Esophagus muscularis mucosa (tissue), 4 donors: ENCODE measurements around the gene KLK7. TPM values are rescaled to one million over a fixed set of nuclear protein-coding genes. Genes with fewer than 3 reads are reported as not detected.

Experiments
- DNase-seq: peaks from one replicate; pipeline ENCODE4 v3.0.0-alpha.2; 2017; ENCODE audit errors: extremely low spot score
- H3K27ac ChIP-seq, 4 donors: fragments of 200-600 bp; sonication (generic); replicated peaks in 1 of 4; 1 replicate in 3 of 4; 2 replicates in 1 of 4; pipeline ENCODE4 v1.5.1; 2016 to 2019; ENCODE audit warnings: mild to moderate bottlenecking in 1 of 4
- H3K27me3 ChIP-seq, 4 donors: fragments of 200-600 bp; sonication (generic); one replicate each; pipeline versions ENCODE4 v1.5.1 to v1.6.0; 2016 to 2019
- H3K36me3 ChIP-seq, 4 donors: fragments of 200-600 bp; sonication (generic); one replicate each; pipeline ENCODE4 v1.5.1; 2016 to 2019
- H3K4me1 ChIP-seq, 4 donors: fragments of 200-600 bp; sonication (generic); one replicate each; pipeline ENCODE4 v1.5.1; 2016 to 2019
- H3K4me3 ChIP-seq, 4 donors: fragments of 200-600 bp; sonication (generic); 1 replicate in 2 of 4; 2 replicates in 2 of 4; pipeline ENCODE4 v1.5.1; 2016 to 2019; ENCODE audit warnings: mild to moderate bottlenecking in 4 of 4, moderate library complexity in 1 of 4
- H3K9me3 ChIP-seq, 4 donors: fragments of 200-600 bp; sonication (generic); 1 replicate in 3 of 4; 2 replicates in 1 of 4; pipeline ENCODE4 v1.5.1; 2016 to 2019
- CTCF ChIP-seq, 3 experiments: fragments of 200-600 bp in 2 of 3; fragments of 450-650 bp in 1 of 3; sonication (generic) in 2 of 3; IDR thresholded peaks; one replicate each; pipeline ENCODE4 v1.5.1; 2017 to 2019; ENCODE audit warnings: antibody characterized with exemption in 3 of 3, mild to moderate bottlenecking in 2 of 3, moderate library complexity in 1 of 3
- EP300 ChIP-seq: sonication (generic); formaldehyde crosslinking; IDR thresholded peaks from one replicate; pipeline ENCODE4 v1.6.1; 2017; ENCODE audit warnings: antibody characterized with exemption
- POLR2A ChIP-seq: fragments of 450-650 bp; IDR thresholded peaks from one replicate; pipeline ENCODE4 v1.6.1; 2017; ENCODE audit warnings: antibody characterized with exemption, moderate library complexity, mild to moderate bottlenecking, low read depth
- POLR2AphosphoS5 ChIP-seq, 2 donors: sonication (generic); formaldehyde crosslinking; IDR thresholded peaks; one replicate each; pipeline ENCODE4 v1.6.1; 2017; ENCODE audit warnings: antibody characterized with exemption in 2 of 2
- WGBS: methylation state at CpG from one replicate; pipeline ENCODE4 v1.1.5; 2018; 5-methylcytosine and 5-hydroxymethylcytosine counted together
- intact Hi-C: fragments of 100-400 bp; cut with DNase I; formaldehyde crosslinking; loops from one replicate; pipeline ENCODE4 v1.15.1; 2023
- total RNA-seq, 4 donors: library from RNA; depleted of rRNA; stranded (reverse); fragments of >200 nt; gene quantifications; one replicate each; pipeline versions ENCODE4 v1.1.0 to v1.2.1, GENCODE V29; 2016

Gene KLK7
- total RNA-seq, 4 donors from 2014 or later: 0.32 to 0.33 TPM; not detected in 2

DNA sequence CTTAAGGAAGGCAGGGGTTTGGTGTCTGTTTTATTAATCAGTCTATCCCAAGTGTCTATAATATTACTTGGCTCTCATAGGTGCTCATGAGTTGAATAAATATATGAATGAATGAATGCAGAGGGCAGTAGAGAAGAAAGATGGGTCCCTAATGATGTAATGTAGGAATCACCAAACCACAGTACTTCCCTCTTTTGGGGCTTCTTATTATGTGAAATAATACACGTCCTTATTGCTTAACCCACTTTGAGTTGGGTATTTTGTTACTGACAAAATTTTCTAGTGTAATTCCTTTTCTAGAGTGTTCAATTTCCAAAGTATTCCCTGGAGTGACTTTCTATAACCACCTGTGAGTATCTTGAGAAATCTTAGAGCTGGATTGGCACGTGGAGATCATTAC, 44.1 kb downstream of the KLK7 start:
- TF ChIP-seq EP300 (no peak), POLR2A (no peak), POLR2AphosphoS5 (IDR thresholded peaks at IDR 0.05) (no peak), CTCF (IDR thresholded peaks at IDR 0.05) (no peak)
- peaks cover 0 to 18% (median 11%) of the 10 kb centered on the region in 4 donors for H3K9me3 ChIP-seq
- H3K4me1 ChIP-seq: no peaks in the 10 kb centered on the region
- no peak for DNase-seq
- no peaks in the 10 kb centered on the region for H3K36me3 ChIP-seq
- H3K27me3 ChIP-seq: peaks cover 0 to 46% (median 3%) of the 10 kb centered on the region in 4 donors
- H3K27ac ChIP-seq: no peak overlapping the region
- H3K4me3 ChIP-seq: no peak overlapping the region
- intact Hi-C loops: no loop called here
- 68% methylated on average over 2 of the region's 2 CpGs for WGBS

DNA sequence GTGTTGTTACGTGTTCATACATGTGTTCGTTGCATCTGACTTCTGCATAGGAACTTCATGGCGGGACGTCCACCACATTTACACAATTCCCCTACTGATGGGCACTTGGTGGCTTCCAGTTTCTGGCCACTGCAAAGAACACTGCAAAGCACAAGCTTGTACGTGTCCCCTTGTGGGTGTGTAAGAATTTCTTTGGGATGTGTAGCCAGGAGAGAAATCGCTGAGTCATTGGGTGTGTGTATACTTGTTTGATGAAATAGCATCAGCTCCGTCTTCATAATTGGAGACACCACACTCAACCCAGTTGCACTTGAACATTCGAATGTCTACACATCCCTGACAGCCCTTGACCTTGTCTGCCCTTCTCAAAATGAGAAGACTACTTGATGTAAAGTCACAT, 50.1 kb downstream of the KLK7 start:
- DNase-seq: no peak
- intact Hi-C loops: no loop called here
- Histone ChIP-seq H3K4me3 (no peak overlapping the region), H3K27ac (no peak overlapping the region), H3K36me3 (no peaks in the 10 kb centered on the region), H3K9me3 (no peaks in the 10 kb centered on the region), H3K27me3 (peaks cover 0 to 51% (median 0%) of the 10 kb centered on the region in 4 donors), H3K4me1 (no peaks in the 10 kb centered on the region)
- TF ChIP-seq CTCF (IDR thresholded peaks at IDR 0.05) (no peak), EP300 (no peak), POLR2A (no peak)
- WGBS: 66% methylated on average over 8 of the region's 8 CpGs

- Histone ChIP-seq H3K4me3 (no peak overlapping the region), H3K9me3 (no peaks in the 10 kb centered on the region), H3K36me3 (no peaks in the 10 kb centered on the region), H3K4me1 (no peaks in the 10 kb centered on the region), H3K27me3 (peaks cover 0 to 52% (median 0%) of the 10 kb centered on the region in 4 donors), H3K27ac (no peak overlapping the region)
- DNase-seq: no peak
- intact Hi-C loops: no loop called here
- 66% methylated on average over 4 of the region's 4 CpGs for WGBS
- TF ChIP-seq EP300 (no peak), POLR2AphosphoS5 (IDR thresholded peaks at IDR 0.05) (no peak), POLR2A (no peak), CTCF (IDR thresholded peaks at IDR 0.05) (no peak)
Observed at GRCh38 chr19:50932690-50933083, 51.0 kb downstream of the KLK7 start.

- TF ChIP-seq CTCF (IDR thresholded peaks at IDR 0.05) (no peak), POLR2A (no peak), POLR2AphosphoS5 (IDR thresholded peaks at IDR 0.05) (no peak), EP300 (no peak)
- no peak overlapping the region for H3K4me3 ChIP-seq
- WGBS: 86% methylated on average over 11 of the region's 11 CpGs
- H3K27me3 ChIP-seq: peaks cover 0 to 58% (median 0%) of the 10 kb centered on the region in 4 donors
- no peak for DNase-seq
- no peak overlapping the region for H3K27ac ChIP-seq
- H3K36me3 ChIP-seq: no peaks in the 10 kb centered on the region
- no peaks in the 10 kb centered on the region for H3K9me3 ChIP-seq
- intact Hi-C loops: no loop called here
- no peaks in the 10 kb centered on the region for H3K4me1 ChIP-seq
Observed at GRCh38 chr19:50932018-50932689, 51.6 kb downstream of the KLK7 start.

GRCh38 chr19:50931023-50931422, 52.7 kb downstream of the KLK7 start:
- Histone ChIP-seq H3K4me1 (no peaks in the 10 kb centered on the region), H3K36me3 (no peaks in the 10 kb centered on the region), H3K27ac (no peak overlapping the region), H3K9me3 (no peaks in the 10 kb centered on the region), H3K27me3 (peaks cover 0 to 64% (median 0%) of the 10 kb centered on the region in 4 donors), H3K4me3 (no peak overlapping the region)
- no peak for DNase-seq
- TF ChIP-seq CTCF (IDR thresholded peaks at IDR 0.05) (no peak), POLR2AphosphoS5 (IDR thresholded peaks at IDR 0.05) (no peak), POLR2A (no peak), EP300 (no peak)
- intact Hi-C loops: no loop called here
